Measurements from ENCODE around the gene PSMD5. TPM values are rescaled to one million over a fixed set of nuclear protein-coding genes. Genes with fewer than 3 reads are reported as not detected.

The PSMD5 gene
- total RNA-seq, 1 experiment from 2014 or later: 68.1 TPM

DNA sequence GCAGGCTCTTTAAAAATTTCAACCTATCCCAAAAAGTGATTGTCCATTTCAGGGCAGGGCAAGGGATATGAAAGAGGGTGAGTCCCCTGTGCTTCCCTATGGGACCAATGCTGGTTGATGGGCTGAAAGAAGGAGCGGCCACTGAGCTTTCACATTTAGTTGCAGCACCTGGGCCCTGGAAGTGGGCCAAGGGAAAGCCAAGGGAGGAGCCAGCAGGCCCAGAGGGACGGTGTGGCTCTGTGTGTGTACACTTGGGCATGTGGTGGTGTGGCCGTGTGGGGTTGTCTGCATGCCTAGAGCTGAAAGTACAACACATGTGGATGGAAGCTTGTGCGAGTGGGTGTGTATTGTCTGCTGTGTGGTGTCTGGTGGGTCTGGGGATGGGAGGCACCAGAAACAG, 14.0 kb upstream of the PSMD5 start:
- Histone ChIP-seq H3K9me3 (no peaks in the 10 kb centered on the region), H3K4me1 (0 out of 2 replicates have a peak, but pooled peaks cover 6% of the 10 kb centered on the region), H3K27me3 (replicated peaks; ENCODE audit: control insufficient read depth, insufficient read depth, low read length) (no peaks in the 10 kb centered on the region), H3K4me3 (ENCODE audit: low read depth, low read length) (no peak overlapping the region), H3K36me3 (ENCODE audit: control insufficient read depth, insufficient read depth, low read length) (peaks cover 1% of the 10 kb centered on the region; the same call in 1 of the 2 replicates)
- TF ChIP-seq, protein P1, sequence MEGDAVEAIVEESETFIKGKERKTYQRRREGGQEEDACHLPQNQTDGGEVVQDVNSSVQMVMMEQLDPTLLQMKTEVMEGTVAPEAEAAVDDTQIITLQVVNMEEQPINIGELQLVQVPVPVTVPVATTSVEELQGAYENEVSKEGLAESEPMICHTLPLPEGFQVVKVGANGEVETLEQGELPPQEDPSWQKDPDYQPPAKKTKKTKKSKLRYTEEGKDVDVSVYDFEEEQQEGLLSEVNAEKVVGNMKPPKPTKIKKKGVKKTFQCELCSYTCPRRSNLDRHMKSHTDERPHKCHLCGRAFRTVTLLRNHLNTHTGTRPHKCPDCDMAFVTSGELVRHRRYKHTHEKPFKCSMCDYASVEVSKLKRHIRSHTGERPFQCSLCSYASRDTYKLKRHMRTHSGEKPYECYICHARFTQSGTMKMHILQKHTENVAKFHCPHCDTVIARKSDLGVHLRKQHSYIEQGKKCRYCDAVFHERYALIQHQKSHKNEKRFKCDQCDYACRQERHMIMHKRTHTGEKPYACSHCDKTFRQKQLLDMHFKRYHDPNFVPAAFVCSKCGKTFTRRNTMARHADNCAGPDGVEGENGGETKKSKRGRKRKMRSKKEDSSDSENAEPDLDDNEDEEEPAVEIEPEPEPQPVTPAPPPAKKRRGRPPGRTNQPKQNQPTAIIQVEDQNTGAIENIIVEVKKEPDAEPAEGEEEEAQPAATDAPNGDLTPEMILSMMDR (IDR thresholded peaks at IDR 0.05; ENCODE audit: insufficient read depth in 1 of 2, low read depth in 1 of 2, low read length in 1 of 2, severe bottlenecking in 1 of 2, unreplicated experiment in 1 of 2): no peak
- CTCF ChIA-PET: no interaction called here
- peaks cover 29% of the 10 kb centered on the region for H3K4me1 Mint-ChIP-seq (ENCODE audit: low read depth, unreplicated experiment)
- BruUV-seq (replicated peaks): no TSS peak
- H3K27me3 Mint-ChIP-seq (ENCODE audit: insufficient read depth, unreplicated experiment): no peaks in the 10 kb centered on the region
- POLR2A ChIA-PET: no interaction called here
- DNase-seq: no peak
- no peak overlapping the region for H3K4me3 Mint-ChIP-seq (ENCODE audit: unreplicated experiment)
- no peaks in the 10 kb centered on the region for H3K9me3 Mint-ChIP-seq (ENCODE audit: unreplicated experiment)
- H3K36me3 Mint-ChIP-seq (ENCODE audit: insufficient read depth, unreplicated experiment): peaks cover 14% of the 10 kb centered on the region
- no peak overlapping the region for H3K27ac Mint-ChIP-seq (ENCODE audit: unreplicated experiment)
- intact Hi-C loops (cut with micrococcal nuclease; ENCODE audit: unreplicated experiment): no loop called here

DNA sequence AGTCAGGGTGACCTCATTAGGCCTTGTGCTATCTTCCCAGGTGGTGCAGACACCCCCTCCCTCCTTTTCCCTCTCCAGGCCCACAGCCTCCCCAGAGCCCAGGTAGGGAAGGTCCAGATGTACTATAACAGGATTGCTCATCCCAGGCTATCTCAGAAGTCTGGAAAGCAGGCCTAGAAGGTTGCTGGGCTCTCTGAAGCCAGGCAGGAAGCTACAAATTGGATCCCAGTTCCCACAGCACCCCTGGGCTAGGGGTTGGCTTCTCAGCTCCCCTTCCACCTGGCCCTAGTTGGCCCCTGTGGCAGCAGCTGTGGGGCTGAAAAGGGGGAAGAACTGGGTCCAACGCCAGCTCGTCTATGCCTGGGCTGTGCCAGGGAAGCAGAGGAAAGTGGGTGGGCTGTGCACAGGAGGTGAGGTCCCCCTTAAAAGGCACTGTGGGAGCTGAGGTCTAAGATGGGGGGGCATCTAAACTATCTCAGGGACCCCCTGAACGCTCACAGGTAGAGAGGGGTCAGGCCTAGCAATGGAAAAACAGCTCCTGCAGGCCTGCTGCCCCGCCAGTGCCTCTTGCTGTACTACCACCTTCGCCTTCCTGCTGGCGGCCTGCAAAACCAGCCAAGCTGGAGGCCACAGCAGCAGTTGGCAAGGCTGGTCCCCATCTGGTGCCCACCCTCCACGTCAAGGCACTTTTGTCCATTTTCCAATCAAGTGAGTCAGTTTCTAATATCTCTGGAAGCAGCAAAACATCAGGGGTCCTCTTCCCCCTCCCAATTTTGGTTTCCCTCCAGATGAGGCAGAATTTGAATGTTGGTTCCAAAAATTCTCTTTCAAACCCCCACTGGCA, 13.3 kb upstream of the PSMD5 start:
- H3K9me3 ChIP-seq: no peaks in the 10 kb centered on the region
- H3K27ac Mint-ChIP-seq (ENCODE audit: unreplicated experiment): no peak overlapping the region
- no peaks in the 10 kb centered on the region for H3K27me3 ChIP-seq (replicated peaks; ENCODE audit: control insufficient read depth, insufficient read depth, low read length)
- no peaks in the 10 kb centered on the region for H3K9me3 Mint-ChIP-seq (ENCODE audit: unreplicated experiment)
- TF ChIP-seq, protein P1 (IDR thresholded peaks at IDR 0.05; ENCODE audit: insufficient read depth in 1 of 2, low read depth in 1 of 2, low read length in 1 of 2, severe bottlenecking in 1 of 2, unreplicated experiment in 1 of 2): no peak
- H3K36me3 ChIP-seq (ENCODE audit: control insufficient read depth, insufficient read depth, low read length): peaks cover 1% of the 10 kb centered on the region; the same call in 1 of the 2 replicates
- intact Hi-C loops (cut with micrococcal nuclease; ENCODE audit: unreplicated experiment): no loop called here
- no peak for DNase-seq
- no peaks in the 10 kb centered on the region for H3K27me3 Mint-ChIP-seq (ENCODE audit: insufficient read depth, unreplicated experiment)
- BruUV-seq (replicated peaks): TSS peak; percentile 7
- 0 out of 2 replicates have a peak, but pooled peaks cover 12% of the 10 kb centered on the region for H3K4me1 ChIP-seq
- H3K4me1 Mint-ChIP-seq (ENCODE audit: low read depth, unreplicated experiment): peaks cover 29% of the 10 kb centered on the region
- no peak overlapping the region for H3K4me3 Mint-ChIP-seq (ENCODE audit: unreplicated experiment)
- H3K36me3 Mint-ChIP-seq (ENCODE audit: insufficient read depth, unreplicated experiment): peaks cover 14% of the 10 kb centered on the region
- CTCF ChIA-PET: no interaction called here
- POLR2A ChIA-PET: no interaction called here
- no peak overlapping the region for H3K4me3 ChIP-seq (ENCODE audit: low read depth, low read length)

DNA sequence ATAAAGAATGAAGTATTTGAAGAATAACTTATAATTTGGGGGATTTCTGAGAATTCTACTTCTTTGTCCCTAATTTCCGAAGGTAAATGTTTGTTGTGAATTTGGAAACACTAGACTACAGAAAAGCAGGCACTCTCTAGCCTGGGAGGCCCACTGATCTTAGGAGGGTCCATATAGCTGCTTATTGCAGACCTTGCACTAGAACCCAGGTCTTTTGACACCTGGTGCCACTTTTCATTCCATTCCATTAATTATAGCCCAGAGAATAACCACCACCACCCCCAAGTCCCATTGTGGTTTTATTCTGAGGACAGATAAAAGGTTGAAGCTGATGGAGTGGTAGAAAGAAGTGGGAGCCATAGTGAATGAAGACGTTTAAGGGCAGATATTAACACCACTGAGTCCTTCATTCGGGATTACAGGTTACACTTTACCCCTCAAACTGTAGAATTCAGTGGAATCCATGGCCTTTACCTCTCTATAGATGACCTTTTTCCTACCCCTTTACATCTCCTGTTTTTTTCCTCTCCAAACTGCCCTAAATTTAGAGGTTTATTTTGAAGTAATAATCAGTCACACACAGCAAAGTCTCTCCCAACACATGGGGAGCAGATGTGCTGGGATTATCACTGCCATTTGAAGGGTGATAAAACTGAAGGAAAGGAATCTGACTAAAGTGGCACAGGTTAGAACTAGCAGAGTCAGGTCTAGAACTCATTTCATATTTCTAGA, 12.0 kb upstream of the PSMD5 start:
- no peaks in the 10 kb centered on the region for H3K27me3 ChIP-seq (replicated peaks; ENCODE audit: control insufficient read depth, insufficient read depth, low read length)
- no peak for DNase-seq
- TF ChIP-seq, protein P1 (IDR thresholded peaks at IDR 0.05; ENCODE audit: insufficient read depth in 1 of 2, low read depth in 1 of 2, low read length in 1 of 2, severe bottlenecking in 1 of 2, unreplicated experiment in 1 of 2): no peak
- Mint-ChIP-seq H3K4me1 (ENCODE audit: low read depth, unreplicated experiment) (peaks cover 17% of the 10 kb centered on the region), H3K4me3 (ENCODE audit: unreplicated experiment) (no peak overlapping the region), H3K27me3 (ENCODE audit: insufficient read depth, unreplicated experiment) (no peaks in the 10 kb centered on the region), H3K9me3 (ENCODE audit: unreplicated experiment) (no peaks in the 10 kb centered on the region), H3K36me3 (ENCODE audit: insufficient read depth, unreplicated experiment) (peaks cover 3% of the 10 kb centered on the region), H3K27ac (ENCODE audit: unreplicated experiment) (no peak overlapping the region)
- intact Hi-C loops (cut with micrococcal nuclease; ENCODE audit: unreplicated experiment): no loop called here
- H3K36me3 ChIP-seq (ENCODE audit: control insufficient read depth, insufficient read depth, low read length): peaks cover 1% of the 10 kb centered on the region; the same call in 1 of the 2 replicates
- no peaks in the 10 kb centered on the region for H3K9me3 ChIP-seq
- BruUV-seq (replicated peaks): no TSS peak
- ChIA-PET POLR2A (no interaction called here), CTCF (no interaction called here)
- no peak overlapping the region for H3K4me3 ChIP-seq (ENCODE audit: low read depth, low read length)
- H3K4me1 ChIP-seq: 0 out of 2 replicates have a peak, but pooled peaks cover 12% of the 10 kb centered on the region
